Measurements from ENCODE around the gene ACLY. TPM values are rescaled to one million over a fixed set of nuclear protein-coding genes. Genes with fewer than 3 reads are reported as not detected.
A peak's percentile ranks its signal among the peaks of the same experiment; 100 is the strongest.

The ACLY gene
- total and polyA plus RNA-seq, 2 of the 13 experiments (the other 11 are each of a cell fraction or from before 2014, with no cell fraction given) = 111 to 218 TPM

DNA sequence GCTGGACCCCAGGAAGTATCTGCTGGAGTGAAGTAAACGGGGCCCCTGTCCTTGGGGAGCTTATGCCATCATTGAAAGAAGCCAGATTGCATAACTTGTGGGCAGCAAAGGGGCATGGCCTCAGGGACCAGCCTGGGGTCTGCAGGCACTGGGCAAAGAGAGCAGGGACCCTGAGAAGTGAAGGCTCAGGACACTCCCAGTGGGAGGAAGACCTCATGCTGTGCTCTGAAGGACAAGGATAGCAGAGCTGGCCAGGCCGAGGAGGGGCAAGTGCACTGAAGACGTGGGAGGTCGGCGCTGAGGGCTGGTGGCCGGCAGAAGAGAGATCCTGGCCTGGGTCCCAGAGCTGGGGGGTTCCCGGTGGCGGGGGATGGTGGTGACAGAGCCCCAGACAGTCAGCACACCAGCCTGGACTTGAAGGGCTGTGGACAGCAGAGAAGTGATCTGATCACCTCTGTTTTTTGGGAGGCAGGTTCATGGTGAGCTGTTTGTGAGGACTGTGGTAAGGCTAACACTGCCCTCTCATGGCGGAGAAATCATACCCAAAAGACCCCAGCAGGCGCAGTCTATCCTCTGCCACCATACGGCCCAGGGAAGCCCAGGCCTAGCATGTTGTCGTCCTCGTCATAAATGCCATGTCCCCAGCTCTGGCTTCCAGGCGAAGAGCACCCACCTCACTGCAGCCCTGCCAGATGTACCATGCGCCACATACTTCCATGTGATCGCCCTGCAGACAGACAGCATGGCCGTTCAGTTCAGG lies 40.8 kb upstream of the ACLY start (continued):
- TF ChIP-seq, protein P1, sequence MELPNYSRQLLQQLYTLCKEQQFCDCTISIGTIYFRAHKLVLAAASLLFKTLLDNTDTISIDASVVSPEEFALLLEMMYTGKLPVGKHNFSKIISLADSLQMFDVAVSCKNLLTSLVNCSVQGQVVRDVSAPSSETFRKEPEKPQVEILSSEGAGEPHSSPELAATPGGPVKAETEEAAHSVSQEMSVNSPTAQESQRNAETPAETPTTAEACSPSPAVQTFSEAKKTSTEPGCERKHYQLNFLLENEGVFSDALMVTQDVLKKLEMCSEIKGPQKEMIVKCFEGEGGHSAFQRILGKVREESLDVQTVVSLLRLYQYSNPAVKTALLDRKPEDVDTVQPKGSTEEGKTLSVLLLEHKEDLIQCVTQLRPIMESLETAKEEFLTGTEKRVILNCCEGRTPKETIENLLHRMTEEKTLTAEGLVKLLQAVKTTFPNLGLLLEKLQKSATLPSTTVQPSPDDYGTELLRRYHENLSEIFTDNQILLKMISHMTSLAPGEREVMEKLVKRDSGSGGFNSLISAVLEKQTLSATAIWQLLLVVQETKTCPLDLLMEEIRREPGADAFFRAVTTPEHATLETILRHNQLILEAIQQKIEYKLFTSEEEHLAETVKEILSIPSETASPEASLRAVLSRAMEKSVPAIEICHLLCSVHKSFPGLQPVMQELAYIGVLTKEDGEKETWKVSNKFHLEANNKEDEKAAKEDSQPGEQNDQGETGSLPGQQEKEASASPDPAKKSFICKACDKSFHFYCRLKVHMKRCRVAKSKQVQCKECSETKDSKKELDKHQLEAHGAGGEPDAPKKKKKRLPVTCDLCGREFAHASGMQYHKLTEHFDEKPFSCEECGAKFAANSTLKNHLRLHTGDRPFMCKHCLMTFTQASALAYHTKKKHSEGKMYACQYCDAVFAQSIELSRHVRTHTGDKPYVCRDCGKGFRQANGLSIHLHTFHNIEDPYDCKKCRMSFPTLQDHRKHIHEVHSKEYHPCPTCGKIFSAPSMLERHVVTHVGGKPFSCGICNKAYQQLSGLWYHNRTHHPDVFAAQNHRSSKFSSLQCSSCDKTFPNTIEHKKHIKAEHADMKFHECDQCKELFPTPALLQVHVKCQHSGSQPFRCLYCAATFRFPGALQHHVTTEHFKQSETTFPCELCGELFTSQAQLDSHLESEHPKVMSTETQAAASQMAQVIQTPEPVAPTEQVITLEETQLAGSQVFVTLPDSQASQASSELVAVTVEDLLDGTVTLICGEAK (IDR thresholded peaks at IDR 0.05) = no peak
- TF ChIP-seq, protein P1 (CRISPR knock-in tag; IDR thresholded peaks at IDR 0.05) = 0 out of 2 replicates have a peak, but pooled peaks have one; percentile 56
- TF ChIP-seq ZNF546 (CRISPR knock-in tag; conservative IDR thresholded peaks at IDR 0.05) (peak; percentile 65; the same call in 1 of the 2 replicates), MAFG (CRISPR knock-in tag; IDR thresholded peaks at IDR 0.05) (no peak), REPIN1 (CRISPR knock-in tag; IDR thresholded peaks at IDR 0.05; ENCODE audit: borderline replicate concordance, low read depth) (peak; percentile 89), NONO (IDR thresholded peaks at IDR 0.05) (no peak), NONO (CRISPR knock-in tag; conservative IDR thresholded peaks at IDR 0.05) (peak; percentile 75), ZBTB21 (CRISPR knock-in tag; IDR thresholded peaks at IDR 0.05) (no peak), TGIF2 (CRISPR knock-in tag; IDR thresholded peaks at IDR 0.05) (no peak), TEAD2 (CRISPR knock-in tag; IDR thresholded peaks at IDR 0.05) (no peak)
- TF ChIP-seq, protein P2, sequence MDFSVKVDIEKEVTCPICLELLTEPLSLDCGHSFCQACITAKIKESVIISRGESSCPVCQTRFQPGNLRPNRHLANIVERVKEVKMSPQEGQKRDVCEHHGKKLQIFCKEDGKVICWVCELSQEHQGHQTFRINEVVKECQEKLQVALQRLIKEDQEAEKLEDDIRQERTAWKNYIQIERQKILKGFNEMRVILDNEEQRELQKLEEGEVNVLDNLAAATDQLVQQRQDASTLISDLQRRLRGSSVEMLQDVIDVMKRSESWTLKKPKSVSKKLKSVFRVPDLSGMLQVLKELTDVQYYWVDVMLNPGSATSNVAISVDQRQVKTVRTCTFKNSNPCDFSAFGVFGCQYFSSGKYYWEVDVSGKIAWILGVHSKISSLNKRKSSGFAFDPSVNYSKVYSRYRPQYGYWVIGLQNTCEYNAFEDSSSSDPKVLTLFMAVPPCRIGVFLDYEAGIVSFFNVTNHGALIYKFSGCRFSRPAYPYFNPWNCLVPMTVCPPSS (IDR thresholded peaks at IDR 0.05) = no peak
- TF ChIP-seq, protein P3, sequence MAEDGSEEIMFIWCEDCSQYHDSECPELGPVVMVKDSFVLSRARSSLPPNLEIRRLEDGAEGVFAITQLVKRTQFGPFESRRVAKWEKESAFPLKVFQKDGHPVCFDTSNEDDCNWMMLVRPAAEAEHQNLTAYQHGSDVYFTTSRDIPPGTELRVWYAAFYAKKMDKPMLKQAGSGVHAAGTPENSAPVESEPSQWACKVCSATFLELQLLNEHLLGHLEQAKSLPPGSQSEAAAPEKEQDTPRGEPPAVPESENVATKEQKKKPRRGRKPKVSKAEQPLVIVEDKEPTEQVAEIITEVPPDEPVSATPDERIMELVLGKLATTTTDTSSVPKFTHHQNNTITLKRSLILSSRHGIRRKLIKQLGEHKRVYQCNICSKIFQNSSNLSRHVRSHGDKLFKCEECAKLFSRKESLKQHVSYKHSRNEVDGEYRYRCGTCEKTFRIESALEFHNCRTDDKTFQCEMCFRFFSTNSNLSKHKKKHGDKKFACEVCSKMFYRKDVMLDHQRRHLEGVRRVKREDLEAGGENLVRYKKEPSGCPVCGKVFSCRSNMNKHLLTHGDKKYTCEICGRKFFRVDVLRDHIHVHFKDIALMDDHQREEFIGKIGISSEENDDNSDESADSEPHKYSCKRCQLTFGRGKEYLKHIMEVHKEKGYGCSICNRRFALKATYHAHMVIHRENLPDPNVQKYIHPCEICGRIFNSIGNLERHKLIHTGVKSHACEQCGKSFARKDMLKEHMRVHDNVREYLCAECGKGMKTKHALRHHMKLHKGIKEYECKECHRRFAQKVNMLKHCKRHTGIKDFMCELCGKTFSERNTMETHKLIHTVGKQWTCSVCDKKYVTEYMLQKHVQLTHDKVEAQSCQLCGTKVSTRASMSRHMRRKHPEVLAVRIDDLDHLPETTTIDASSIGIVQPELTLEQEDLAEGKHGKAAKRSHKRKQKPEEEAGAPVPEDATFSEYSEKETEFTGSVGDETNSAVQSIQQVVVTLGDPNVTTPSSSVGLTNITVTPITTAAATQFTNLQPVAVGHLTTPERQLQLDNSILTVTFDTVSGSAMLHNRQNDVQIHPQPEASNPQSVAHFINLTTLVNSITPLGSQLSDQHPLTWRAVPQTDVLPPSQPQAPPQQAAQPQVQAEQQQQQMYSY (CRISPR knock-in tag; IDR thresholded peaks at IDR 0.05) = peak; percentile 33; the same call in 1 of the 2 replicates
- TF ChIP-seq, protein P4, sequence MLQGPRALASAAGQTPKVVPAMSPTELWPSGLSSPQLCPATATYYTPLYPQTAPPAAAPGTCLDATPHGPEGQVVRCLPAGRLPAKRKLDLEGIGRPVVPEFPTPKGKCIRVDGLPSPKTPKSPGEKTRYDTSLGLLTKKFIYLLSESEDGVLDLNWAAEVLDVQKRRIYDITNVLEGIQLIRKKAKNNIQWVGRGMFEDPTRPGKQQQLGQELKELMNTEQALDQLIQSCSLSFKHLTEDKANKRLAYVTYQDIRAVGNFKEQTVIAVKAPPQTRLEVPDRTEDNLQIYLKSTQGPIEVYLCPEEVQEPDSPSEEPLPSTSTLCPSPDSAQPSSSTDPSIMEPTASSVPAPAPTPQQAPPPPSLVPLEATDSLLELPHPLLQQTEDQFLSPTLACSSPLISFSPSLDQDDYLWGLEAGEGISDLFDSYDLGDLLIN (CRISPR knock-in tag; IDR thresholded peaks at IDR 0.05; ENCODE audit: borderline replicate concordance) = peak; percentile 2; the same call in 1 of the 2 replicates

Measured in HepG2 (cell line).